Measurements from ENCODE around the gene TSKS.

- TF ChIP-seq CTCF (IDR thresholded peaks at IDR 0.05; ENCODE audit: insufficient read depth, low read depth, low read length) (no peak), EZH2 (IDR thresholded peaks at IDR 0.05; ENCODE audit: insufficient read depth, low read length) (no peak)
These were observed 45.0 kb upstream of the TSKS start for GRCh38 chr19:49807904-49808675.

All from astrocyte (in vitro differentiated cells and primary cell).